HG02884 (cell line): ENCODE measurements around the gene FAM185A.
"Not testable (repeated sequence)": the region's sequence is repeated elsewhere in the genome, so short reads cannot be mapped to it uniquely, and the experiment has no call there.

ENCODE experiments used
- ATAC-seq: cut with Tn5 transposase; IDR thresholded peaks from one replicate; pipeline ENCODE4 v1.9.1; 2021; ENCODE audit warnings: mild to moderate bottlenecking, moderate library complexity; ENCODE audit not compliant: unreplicated experiment

FAM185A gene

DNA sequence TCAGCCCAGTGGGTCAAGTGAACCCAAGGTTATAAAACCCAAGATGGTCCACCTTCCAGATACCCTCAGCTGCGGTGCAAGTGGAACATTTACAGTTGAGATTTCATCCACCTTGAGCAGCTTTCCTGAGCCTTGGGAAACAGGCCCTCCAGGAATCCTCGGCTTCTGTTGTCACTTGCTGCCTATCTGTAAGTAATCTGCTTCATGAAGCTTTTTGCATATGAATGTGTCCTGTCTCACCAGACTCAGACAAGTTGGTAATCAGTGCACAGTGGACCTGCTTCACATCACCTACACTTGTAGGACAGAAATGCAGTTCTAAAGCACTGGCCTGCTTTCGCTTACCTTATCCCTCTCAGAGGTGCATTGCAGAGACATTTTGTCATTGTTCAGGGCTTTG is 80.3 kb downstream of the FAM185A start:
- no peak for ATAC-seq

- ATAC-seq: no peak
Measured at GRCh38 chr7:102830197-102830596, 81.4 kb downstream of the FAM185A start.

- ATAC-seq: no peak
Measured at GRCh38 chr7:102832674-102833073, 83.9 kb downstream of the FAM185A start.

GRCh38 chr7:102833343-102833742 is 84.5 kb downstream of the FAM185A start:
- no peak for ATAC-seq

DNA sequence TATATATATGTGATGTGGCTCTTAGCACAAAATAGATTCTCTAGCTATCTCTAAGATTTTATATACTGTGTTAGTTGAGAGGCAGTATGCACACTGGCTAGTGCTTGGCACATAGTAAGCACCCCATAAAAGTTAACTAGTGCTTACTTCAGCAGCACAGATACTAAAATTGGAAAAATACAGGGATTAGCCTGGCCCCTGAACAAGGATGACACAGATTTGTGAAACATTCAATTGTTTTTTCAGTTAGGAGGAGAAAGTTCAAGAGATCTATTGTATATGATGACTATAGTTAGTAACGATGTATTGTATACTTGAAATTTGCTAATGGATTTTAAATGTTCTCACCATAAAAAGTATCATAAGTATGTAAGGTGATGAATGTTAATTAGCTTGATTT is 85.7 kb downstream of the FAM185A start:
- no peak for ATAC-seq

- peak; percentile 96 for ATAC-seq
Measured at GRCh38 chr7:102834999-102835398, 86.2 kb downstream of the FAM185A start.

DNA sequence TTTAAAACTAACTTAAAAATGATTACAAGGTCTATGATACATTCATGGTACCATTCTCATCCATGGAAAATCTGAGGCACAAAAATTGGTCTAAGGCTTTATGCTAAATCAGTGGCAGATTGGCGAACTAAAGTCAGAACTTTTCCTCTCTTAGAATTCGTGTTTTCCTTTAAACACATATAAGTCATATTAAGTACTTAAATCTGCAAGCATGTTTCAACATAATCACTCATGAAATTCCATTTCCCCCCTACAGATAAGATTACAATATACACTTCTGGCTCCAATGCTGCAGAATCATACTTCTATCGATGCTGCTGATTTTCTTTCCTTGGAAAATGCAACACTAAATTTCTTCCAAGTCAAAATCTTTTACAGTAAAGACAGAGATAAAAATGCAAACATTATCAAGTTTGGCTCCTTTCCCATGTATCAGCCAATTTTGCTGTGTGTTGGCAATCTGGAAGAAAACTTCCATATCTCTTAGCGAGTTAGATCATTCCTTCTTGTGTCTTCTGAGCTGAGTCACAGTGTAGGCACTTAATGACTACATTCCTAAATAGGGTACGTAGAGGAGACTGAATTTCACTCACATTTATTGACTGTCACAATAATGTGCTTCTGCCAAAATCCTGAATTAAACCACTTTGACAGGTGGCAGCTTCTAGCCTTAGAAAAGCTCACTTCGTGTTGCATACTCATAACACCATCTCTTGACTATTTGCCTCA is 87.6 kb downstream of the FAM185A start:
- ATAC-seq: no peak

GRCh38 chr7:102836977-102837376 is 88.2 kb downstream of the FAM185A start:
- ATAC-seq: no peak

DNA sequence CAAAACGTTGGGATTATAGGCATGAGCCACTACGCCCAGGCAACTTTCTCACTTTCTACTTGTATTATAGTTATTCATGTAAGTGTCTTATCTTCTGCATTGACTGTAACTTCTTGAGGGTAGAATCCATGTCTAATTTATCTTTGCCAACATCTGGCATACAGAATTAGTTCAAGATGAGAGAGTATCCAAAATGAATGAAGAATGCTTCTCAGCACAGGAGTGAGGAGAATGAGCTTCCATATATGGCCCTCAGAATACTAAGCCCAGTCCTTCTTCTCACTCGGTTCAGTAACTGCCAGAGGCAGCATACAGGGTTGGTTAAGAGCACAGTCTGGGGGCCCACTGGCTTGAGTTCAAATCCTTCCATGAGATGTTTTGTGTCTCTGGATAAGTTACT is 89.0 kb downstream of the FAM185A start:
- ATAC-seq: no peak

GRCh38 chr7:102838572-102839101 is 89.8 kb downstream of the FAM185A start:
- ATAC-seq: not testable (repeated sequence)

- no peak for ATAC-seq
Measured at GRCh38 chr7:102840404-102840803, 91.6 kb downstream of the FAM185A start.

- peak; percentile 48 for ATAC-seq
Measured at GRCh38 chr7:102841290-102841689, 92.5 kb downstream of the FAM185A start.

DNA sequence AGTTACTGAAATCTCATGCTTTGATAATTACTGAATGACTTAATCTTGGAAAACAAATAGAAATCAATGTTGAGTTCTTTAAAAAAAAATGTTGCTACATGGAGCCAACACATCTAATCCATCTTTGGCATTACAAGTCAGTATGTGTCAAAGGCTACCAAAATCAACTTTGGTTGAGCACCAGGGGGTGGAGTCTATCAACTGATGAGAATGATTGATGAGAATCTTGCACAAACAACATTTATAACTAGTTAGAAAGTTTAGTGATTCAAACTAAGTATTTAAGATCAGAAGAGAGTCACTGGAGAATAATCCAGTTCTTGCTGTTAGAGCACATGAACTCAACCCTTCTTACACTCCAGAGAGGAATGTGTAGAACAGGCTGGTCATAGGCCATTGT is 93.5 kb downstream of the FAM185A start:
- no peak for ATAC-seq

DNA sequence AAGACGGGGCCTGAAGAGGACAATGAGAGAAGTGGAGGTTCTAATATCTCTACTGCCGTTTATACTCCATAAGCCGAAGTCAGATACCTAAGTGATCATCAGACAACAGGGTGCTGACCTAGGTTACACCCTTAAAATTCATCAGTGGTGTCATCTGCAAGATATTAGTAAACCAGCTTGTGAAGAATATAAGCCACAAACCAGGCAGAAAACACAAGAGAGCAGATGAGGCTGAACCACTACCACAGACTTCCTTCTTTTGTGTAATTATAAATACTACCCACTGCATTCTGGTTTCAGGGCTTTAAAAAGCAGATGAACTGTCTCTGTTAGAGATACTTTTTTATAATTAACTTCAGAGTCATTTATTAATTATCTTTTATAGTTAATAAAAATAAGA is 95.1 kb downstream of the FAM185A start:
- no peak for ATAC-seq

DNA sequence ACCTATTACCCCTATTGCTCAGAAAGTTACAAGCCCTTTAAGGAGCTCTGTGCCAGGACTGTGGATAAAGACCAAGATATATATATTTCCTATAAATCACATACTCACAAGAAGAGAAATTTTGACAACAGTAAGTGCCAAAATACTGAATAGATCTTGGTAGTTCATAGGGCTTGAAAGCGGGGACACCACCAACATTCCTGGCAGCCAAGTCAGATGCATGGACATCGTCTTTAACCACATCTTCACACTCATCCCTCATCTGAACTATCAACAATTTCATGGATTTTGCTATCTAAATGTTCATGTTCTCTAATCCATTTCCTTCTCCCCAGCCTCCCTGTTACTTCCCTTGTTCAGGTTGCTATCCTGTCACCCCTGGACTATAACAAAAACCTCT is 96.5 kb downstream of the FAM185A start:
- ATAC-seq: no peak

- no peak for ATAC-seq
Measured at GRCh38 chr7:102849079-102849478, 100.3 kb downstream of the FAM185A start.

- ATAC-seq: no peak
Measured at GRCh38 chr7:102849538-102849937, 100.7 kb downstream of the FAM185A start.

DNA sequence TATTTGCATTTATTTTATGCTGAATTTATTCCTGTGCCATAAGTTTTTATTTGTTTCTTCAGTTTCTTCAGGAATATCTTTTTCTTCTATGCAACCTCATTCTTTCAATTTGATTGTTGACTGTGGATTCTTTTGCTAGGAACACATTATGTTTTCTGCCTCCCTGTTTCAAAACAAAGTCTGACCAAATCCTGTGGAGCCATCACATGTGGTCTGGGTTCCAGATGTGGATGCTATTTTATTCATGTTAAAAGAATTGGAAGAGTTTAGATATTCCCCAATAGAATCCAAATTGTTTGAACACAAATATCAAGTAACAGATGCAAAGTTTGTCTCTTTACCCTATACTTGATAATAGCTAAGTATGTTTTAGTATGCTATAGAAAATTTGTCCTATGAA is 107.2 kb downstream of the FAM185A start:
- no peak for ATAC-seq
